GM11168 (cell line): ENCODE results near the gene RIMS1.
"Not testable (repeated sequence)": the region's sequence is repeated elsewhere in the genome, so short reads cannot be mapped to it uniquely, and the experiment has no call there.

Experiments
- in situ Hi-C: fragments of 300-500 bp; cut with MboI; formaldehyde crosslinking; loops from one replicate; pipeline ENCODE4 v1.12.0; 2022; ENCODE audit warnings: low sequenced_read_pairs; ENCODE audit not compliant: unreplicated experiment

RIMS1 gene

GRCh38 chr6:71967436-71967835 is 81.1 kb downstream of the RIMS1 start:
- in situ Hi-C loops: no loop called here

- in situ Hi-C loops: no loop called here
Observed at GRCh38 chr6:71977884-71978283, 91.5 kb downstream of the RIMS1 start.

- in situ Hi-C loops: no loop called here
Observed at GRCh38 chr6:71979911-71980310, 93.6 kb downstream of the RIMS1 start.

GRCh38 chr6:71982389-71982788 is 96.0 kb downstream of the RIMS1 start:
- in situ Hi-C loops: no loop called here

GRCh38 chr6:71983131-71983530 is 96.8 kb downstream of the RIMS1 start:
- in situ Hi-C loops: no loop called here

GRCh38 chr6:71994705-71995271 is 108.4 kb downstream of the RIMS1 start:
- in situ Hi-C loops: no loop called here

GRCh38 chr6:71997341-71997740 is 111.0 kb downstream of the RIMS1 start:
- in situ Hi-C loops: no loop called here

GRCh38 chr6:72002415-72002814 is 116.1 kb downstream of the RIMS1 start:
- in situ Hi-C loops: no loop called here

- in situ Hi-C loops: not testable (repeated sequence)
Observed at GRCh38 chr6:72006591-72006990, 120.2 kb downstream of the RIMS1 start.

- in situ Hi-C loops: no loop called here
Observed at GRCh38 chr6:72022830-72023229, 136.5 kb downstream of the RIMS1 start.

- in situ Hi-C loops: no loop called here
Observed at GRCh38 chr6:72031471-72031870, 145.1 kb downstream of the RIMS1 start.

- in situ Hi-C loops: no loop called here
Observed at GRCh38 chr6:72032086-72032485, 145.7 kb downstream of the RIMS1 start.

GRCh38 chr6:72035486-72035885 is 149.1 kb downstream of the RIMS1 start:
- in situ Hi-C loops: no loop called here

- in situ Hi-C loops: no loop called here
Observed at GRCh38 chr6:72035966-72036365, 149.6 kb downstream of the RIMS1 start.

GRCh38 chr6:72037006-72037405 is 150.7 kb downstream of the RIMS1 start:
- in situ Hi-C loops: no loop called here

GRCh38 chr6:72040111-72040510 is 153.8 kb downstream of the RIMS1 start:
- in situ Hi-C loops: no loop called here

GRCh38 chr6:72042088-72042487 is 155.7 kb downstream of the RIMS1 start:
- in situ Hi-C loops: no loop called here

GRCh38 chr6:72048080-72048479 is 161.7 kb downstream of the RIMS1 start:
- in situ Hi-C loops: no loop called here

- in situ Hi-C loops: no loop called here
Observed at GRCh38 chr6:72049376-72049775, 163.0 kb downstream of the RIMS1 start.

- in situ Hi-C loops: no loop called here
Observed at GRCh38 chr6:72061286-72061685, 174.9 kb downstream of the RIMS1 start.

- in situ Hi-C loops: no loop called here
Observed at GRCh38 chr6:72064399-72064975, 178.1 kb downstream of the RIMS1 start.

GRCh38 chr6:72078096-72078495 is 191.7 kb downstream of the RIMS1 start:
- in situ Hi-C loops: loop anchor here (25.0 kb wide), 1 partner anchor 541 kb away; no protein-coding TSS in a partner anchor
